ELR (cell line): ENCODE results near the gene RAB8B.

ENCODE experiments used
- DNase-seq: peaks from one replicate; pipeline ENCODE4 v3.0.0-alpha.2; 2015; ENCODE audit warnings: low read depth

RAB8B gene

GRCh38 chr15:63276342-63277037 lies 87.1 kb downstream of the RAB8B start:
- DNase-seq, result no peak

GRCh38 chr15:63277038-63277892 lies 87.9 kb downstream of the RAB8B start, which contains the start of gene APH1B:
TSS of gene APH1B (plus strand) at chr15:63277605. CDS start at chr15:63277624, 19 bp downstream.
- DNase-seq, result peak; percentile 76

- DNase-seq, result peak; percentile 40
Measured at GRCh38 chr15:63277893-63278456, 88.6 kb downstream of the RAB8B start.

- no peak for DNase-seq
Measured at GRCh38 chr15:63283126-63283525, 93.7 kb downstream of the RAB8B start.

GRCh38 chr15:63284335-63284734 lies 94.9 kb downstream of the RAB8B start:
- no peak for DNase-seq

GRCh38 chr15:63287109-63287508 lies 97.7 kb downstream of the RAB8B start:
- DNase-seq, result peak; percentile 30

- no peak for DNase-seq
Measured at GRCh38 chr15:63288342-63288741, 98.9 kb downstream of the RAB8B start.

- DNase-seq, result peak; percentile 77
Measured at GRCh38 chr15:63288778-63289378, 99.5 kb downstream of the RAB8B start.

GRCh38 chr15:63291507-63291906 lies 102.1 kb downstream of the RAB8B start:
- peak; percentile 81 for DNase-seq

GRCh38 chr15:63292241-63292640 lies 102.8 kb downstream of the RAB8B start:
- no peak for DNase-seq

GRCh38 chr15:63292771-63293170 lies 103.4 kb downstream of the RAB8B start:
- DNase-seq, result no peak

GRCh38 chr15:63294359-63294758 lies 105.0 kb downstream of the RAB8B start:
- no peak for DNase-seq

GRCh38 chr15:63295341-63295740 lies 105.9 kb downstream of the RAB8B start:
- DNase-seq, result no peak

- DNase-seq, result no peak
Measured at GRCh38 chr15:63296195-63296594, 106.8 kb downstream of the RAB8B start.

GRCh38 chr15:63299943-63300575 lies 110.7 kb downstream of the RAB8B start:
- DNase-seq, result no peak

GRCh38 chr15:63301088-63301487 lies 111.7 kb downstream of the RAB8B start:
- DNase-seq, result no peak

- DNase-seq, result no peak
Measured at GRCh38 chr15:63305260-63305659, 115.9 kb downstream of the RAB8B start.

GRCh38 chr15:63306492-63307073 lies 117.2 kb downstream of the RAB8B start:
- no peak for DNase-seq

GRCh38 chr15:63308491-63308890 lies 119.1 kb downstream of the RAB8B start:
- DNase-seq, result no peak

- DNase-seq, result no peak
Measured at GRCh38 chr15:63308947-63309346, 119.5 kb downstream of the RAB8B start.

- no peak for DNase-seq
Measured at GRCh38 chr15:63310646-63311045, 121.2 kb downstream of the RAB8B start.

GRCh38 chr15:63312286-63312685 lies 122.9 kb downstream of the RAB8B start:
- DNase-seq, result no peak
